ENCODE measurements around the gene CYRIA. TPM values are rescaled to one million over a fixed set of nuclear protein-coding genes. Genes with fewer than 3 reads are reported as not detected.

CYRIA gene
- total RNA-seq, 1 donor from 2014 or later: 2.1 TPM

DNA sequence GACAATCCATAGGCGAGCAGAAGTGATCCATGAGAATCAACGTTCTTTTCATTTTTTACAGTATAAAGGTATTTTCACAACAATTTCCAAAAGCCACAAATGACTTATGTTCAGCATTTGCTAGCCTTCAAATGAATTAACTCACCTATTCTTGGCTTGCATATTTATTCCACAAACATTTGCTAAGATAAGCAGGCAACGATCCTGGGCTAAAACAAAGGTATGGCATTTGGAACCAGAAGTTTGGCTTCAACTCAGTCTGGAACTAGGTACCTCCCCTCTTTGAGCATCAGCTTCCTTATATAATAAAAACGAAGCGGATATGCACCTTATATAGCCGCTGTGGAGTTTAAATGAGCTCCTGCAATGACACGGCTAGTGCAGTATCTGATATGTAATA, 20.5 kb downstream of the CYRIA start:
- Mint-ChIP-seq H3K27ac (ENCODE audit: unreplicated experiment) (no peak overlapping the region), H3K4me3 (ENCODE audit: unreplicated experiment) (no peak overlapping the region), H3K9me3 (ENCODE audit: low read depth) (no peaks in the 10 kb centered on the region), H3K27me3 (ENCODE audit: low read depth) (peaks cover 4% of the 10 kb centered on the region), H3K36me3 (ENCODE audit: low read depth) (no peaks in the 10 kb centered on the region), H3K4me1 (ENCODE audit: low read depth) (peaks cover 4% of the 10 kb centered on the region)
- TF ChIP-seq, protein P1, sequence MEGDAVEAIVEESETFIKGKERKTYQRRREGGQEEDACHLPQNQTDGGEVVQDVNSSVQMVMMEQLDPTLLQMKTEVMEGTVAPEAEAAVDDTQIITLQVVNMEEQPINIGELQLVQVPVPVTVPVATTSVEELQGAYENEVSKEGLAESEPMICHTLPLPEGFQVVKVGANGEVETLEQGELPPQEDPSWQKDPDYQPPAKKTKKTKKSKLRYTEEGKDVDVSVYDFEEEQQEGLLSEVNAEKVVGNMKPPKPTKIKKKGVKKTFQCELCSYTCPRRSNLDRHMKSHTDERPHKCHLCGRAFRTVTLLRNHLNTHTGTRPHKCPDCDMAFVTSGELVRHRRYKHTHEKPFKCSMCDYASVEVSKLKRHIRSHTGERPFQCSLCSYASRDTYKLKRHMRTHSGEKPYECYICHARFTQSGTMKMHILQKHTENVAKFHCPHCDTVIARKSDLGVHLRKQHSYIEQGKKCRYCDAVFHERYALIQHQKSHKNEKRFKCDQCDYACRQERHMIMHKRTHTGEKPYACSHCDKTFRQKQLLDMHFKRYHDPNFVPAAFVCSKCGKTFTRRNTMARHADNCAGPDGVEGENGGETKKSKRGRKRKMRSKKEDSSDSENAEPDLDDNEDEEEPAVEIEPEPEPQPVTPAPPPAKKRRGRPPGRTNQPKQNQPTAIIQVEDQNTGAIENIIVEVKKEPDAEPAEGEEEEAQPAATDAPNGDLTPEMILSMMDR (IDR thresholded peaks at IDR 0.05): no peak
- no peak for DNase-seq (ENCODE audit: low spot score)

DNA sequence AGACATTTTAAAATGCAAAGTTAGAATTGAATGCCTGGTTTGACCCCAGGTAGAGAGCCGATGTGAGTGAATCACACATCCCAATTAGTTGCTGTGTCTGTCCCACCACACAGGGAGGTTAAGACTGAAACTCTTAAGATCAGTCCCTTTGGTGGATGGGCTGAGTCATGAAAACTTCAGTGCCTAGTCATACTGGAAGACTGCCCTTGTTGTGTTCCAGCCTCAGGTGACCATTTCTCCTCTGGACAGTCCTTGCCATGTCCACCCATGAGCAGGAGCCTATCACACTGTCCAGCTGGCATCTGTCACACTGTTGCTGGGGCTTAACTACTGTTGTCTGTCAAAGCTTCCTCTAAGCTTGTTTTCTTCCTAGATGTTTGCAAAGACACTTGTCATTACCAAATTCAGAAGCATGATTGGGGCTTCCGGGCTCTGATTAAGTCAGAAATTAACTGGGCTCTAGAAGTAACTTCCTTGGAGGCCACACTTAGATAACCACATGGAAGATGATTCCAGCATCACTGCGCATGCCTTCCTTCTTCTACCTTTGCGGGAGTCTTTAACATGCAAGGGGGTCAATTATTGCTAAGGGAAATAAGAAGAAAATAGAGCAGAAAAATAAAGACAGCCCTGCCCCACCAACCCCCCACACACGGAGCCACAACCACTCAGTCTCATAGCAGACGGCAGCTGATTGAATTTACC, 21.3 kb downstream of the CYRIA start:
- no peak overlapping the region for H3K27ac Mint-ChIP-seq (ENCODE audit: unreplicated experiment)
- H3K4me1 Mint-ChIP-seq (ENCODE audit: low read depth): no peaks in the 10 kb centered on the region
- DNase-seq (ENCODE audit: low spot score): no peak
- H3K36me3 Mint-ChIP-seq (ENCODE audit: low read depth): no peaks in the 10 kb centered on the region
- TF ChIP-seq, protein P1 (IDR thresholded peaks at IDR 0.05): no peak
- peaks cover 4% of the 10 kb centered on the region for H3K27me3 Mint-ChIP-seq (ENCODE audit: low read depth)
- H3K9me3 Mint-ChIP-seq (ENCODE audit: low read depth): no peaks in the 10 kb centered on the region
- H3K4me3 Mint-ChIP-seq (ENCODE audit: unreplicated experiment): no peak overlapping the region

DNA sequence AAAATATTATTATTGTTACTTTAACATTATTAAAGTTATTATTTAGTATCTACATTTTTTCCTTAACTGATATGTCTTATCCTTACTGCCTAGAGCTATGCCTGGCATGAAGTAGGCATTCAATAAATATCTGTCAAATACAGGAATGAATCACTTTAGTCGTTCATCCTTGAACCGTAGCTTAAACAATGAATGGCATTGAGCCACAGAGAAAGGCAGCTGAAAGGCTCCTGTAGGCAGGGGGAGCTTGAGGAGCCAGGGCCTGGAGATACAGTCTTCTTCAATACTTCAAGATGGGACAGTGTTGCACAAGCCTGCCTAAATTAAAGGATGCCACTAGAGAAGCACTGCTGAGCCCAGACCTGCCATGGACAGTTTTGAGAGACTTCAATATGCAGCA, 22.5 kb downstream of the CYRIA start:
- H3K27ac Mint-ChIP-seq (ENCODE audit: unreplicated experiment): no peak overlapping the region
- TF ChIP-seq, protein P1 (IDR thresholded peaks at IDR 0.05): no peak
- DNase-seq (ENCODE audit: low spot score): no peak
- peaks cover 4% of the 10 kb centered on the region for H3K27me3 Mint-ChIP-seq (ENCODE audit: low read depth)
- H3K9me3 Mint-ChIP-seq (ENCODE audit: low read depth): no peaks in the 10 kb centered on the region
- H3K4me3 Mint-ChIP-seq (ENCODE audit: unreplicated experiment): no peak overlapping the region
- H3K4me1 Mint-ChIP-seq (ENCODE audit: low read depth): no peaks in the 10 kb centered on the region
- no peaks in the 10 kb centered on the region for H3K36me3 Mint-ChIP-seq (ENCODE audit: low read depth)

DNA sequence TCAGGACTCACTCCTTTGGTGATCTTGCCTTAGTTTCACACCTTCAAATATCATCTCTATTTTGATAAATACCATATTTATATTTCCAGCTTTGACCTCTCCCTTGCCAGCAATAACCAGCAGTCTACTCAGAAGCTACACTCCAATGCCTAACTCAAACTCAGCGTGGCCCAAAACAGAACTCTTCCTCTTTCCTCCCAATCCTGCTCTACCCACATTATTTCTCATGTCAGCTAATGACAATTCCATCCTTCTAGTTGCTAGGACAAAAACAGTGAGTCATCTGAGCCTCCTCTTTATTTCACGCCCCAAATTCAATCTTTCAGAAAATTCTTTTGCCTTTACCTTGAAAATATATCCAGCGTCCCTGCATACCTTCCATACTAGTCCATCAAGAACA, 23.5 kb downstream of the CYRIA start:
- TF ChIP-seq, protein P1 (IDR thresholded peaks at IDR 0.05): no peak
- DNase-seq (ENCODE audit: low spot score): no peak
- H3K4me3 Mint-ChIP-seq (ENCODE audit: unreplicated experiment): no peak overlapping the region
- no peaks in the 10 kb centered on the region for H3K4me1 Mint-ChIP-seq (ENCODE audit: low read depth)
- no peaks in the 10 kb centered on the region for H3K36me3 Mint-ChIP-seq (ENCODE audit: low read depth)
- H3K27ac Mint-ChIP-seq (ENCODE audit: unreplicated experiment): no peak overlapping the region
- H3K9me3 Mint-ChIP-seq (ENCODE audit: low read depth): no peaks in the 10 kb centered on the region
- H3K27me3 Mint-ChIP-seq (ENCODE audit: low read depth): peaks cover 3% of the 10 kb centered on the region

DNA sequence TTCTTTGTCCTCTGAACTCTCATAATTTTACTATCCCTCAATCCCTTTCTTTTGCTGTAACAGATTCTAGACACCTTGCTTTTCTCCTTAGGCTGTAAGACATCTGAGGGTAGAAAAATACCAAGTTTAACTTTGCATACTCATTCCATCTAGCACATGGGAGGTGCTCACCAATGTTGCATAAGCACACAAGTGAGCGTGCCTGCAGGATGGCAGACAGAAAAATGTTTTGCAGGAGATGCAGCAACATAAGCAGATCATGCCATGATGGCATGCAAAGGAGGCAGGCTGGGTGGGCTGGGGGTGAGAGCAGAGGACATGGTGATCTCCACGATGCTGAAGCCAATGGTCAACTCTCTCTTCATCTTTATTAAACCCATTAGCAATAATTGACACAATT, 24.1 kb downstream of the CYRIA start:
- H3K27ac Mint-ChIP-seq (ENCODE audit: unreplicated experiment): no peak overlapping the region
- TF ChIP-seq, protein P1 (IDR thresholded peaks at IDR 0.05): no peak

More for the DNA sequence above, 24.1 kb downstream of the CYRIA start:
- Mint-ChIP-seq H3K4me3 (ENCODE audit: unreplicated experiment) (no peak overlapping the region), H3K4me1 (ENCODE audit: low read depth) (peaks cover 1% of the 10 kb centered on the region), H3K36me3 (ENCODE audit: low read depth) (no peaks in the 10 kb centered on the region), H3K27me3 (ENCODE audit: low read depth) (peaks cover 3% of the 10 kb centered on the region), H3K9me3 (ENCODE audit: low read depth) (no peaks in the 10 kb centered on the region)
- DNase-seq (ENCODE audit: low spot score): no peak

Data from chondrocyte (in vitro differentiated cells).